HEK293 (cell line): ENCODE results near the gene CASZ1.

Experiments used
- CTCF ChIA-PET: fragments of 350-600 bp; formaldehyde crosslinking; extraction: SDS; loops from one replicate; lab custom pipeline; 2021; ENCODE audit warnings: antibody characterized with exemption; lab: Yijun Ruan, JAX
- POLR2A ChIA-PET: fragments of 300-600 bp; formaldehyde crosslinking; extraction: SDS; loops from one replicate; lab custom pipeline; 2020; ENCODE audit warnings: antibody characterized with exemption, inconsistent platforms; lab: Yijun Ruan, JAX
- H3K27ac ChIP-seq: fragments of 200-500 bp; sonication (Bioruptor generic); 2 replicates; pipeline ENCODE4 v1.5.1; 2014; ENCODE audit warnings: low read depth, low read length, control low read depth, inconsistent platforms; ENCODE audit errors: extremely low read depth
- H3K36me3 ChIP-seq, 2 experiments: fragments of 200-500 bp in 1 of 2; sonication (Bioruptor generic) in 1 of 2; 1 replicate in 1 of 2; 2 replicates in 1 of 2; pipeline ENCODE4 v1.5.1; 2014 to 2017; ENCODE audit warnings: inconsistent platforms in 2 of 2, low read length in 2 of 2; ENCODE audit not compliant: control insufficient read depth in 2 of 2, insufficient read depth in 1 of 2
- H3K4me1 ChIP-seq: fragments of 200-500 bp; sonication (Bioruptor generic); 2 replicates; pipeline ENCODE4 v1.5.1; 2014; ENCODE audit warnings: mild to moderate bottlenecking, low read length, inconsistent platforms; ENCODE audit not compliant: control insufficient read depth, insufficient read depth
- H3K4me3 ChIP-seq: 2 replicates; pipeline ENCODE4 v1.5.1; 2011; ENCODE audit warnings: low read depth, mild to moderate bottlenecking, control low read depth, low read length, moderate library complexity
- H3K9me3 ChIP-seq: fragments of 200-500 bp; sonication (Bioruptor generic); 2 replicates; pipeline ENCODE4 v1.5.1; 2014; ENCODE audit warnings: low read depth, low read length, inconsistent platforms; ENCODE audit not compliant: control insufficient read depth, insufficient read depth
- GLI2 ChIP-seq: fragments of 450-650 bp; formaldehyde crosslinking; IDR thresholded peaks from 2 replicates; pipeline ENCODE4; 2017; ENCODE audit warnings: missing biosample characterization, missing genetic modification characterization, low read depth, borderline replicate concordance
- GLIS2 ChIP-seq: fragments of 450-650 bp; formaldehyde crosslinking; IDR thresholded peaks from 2 replicates; pipeline ENCODE4 v1.5.1; 2016; ENCODE audit warnings: missing biosample characterization, missing genetic modification characterization
- HOXA7 ChIP-seq: sonication (generic); formaldehyde crosslinking; IDR thresholded peaks from 2 replicates; pipeline ENCODE4 v1.8.1; 2022; ENCODE audit warnings: missing genetic modification reagents, borderline replicate concordance
- KLF1 ChIP-seq: fragments of 450-650 bp; formaldehyde crosslinking; IDR thresholded peaks from 2 replicates; pipeline ENCODE4 v1.5.1; 2016; ENCODE audit warnings: missing biosample characterization, missing genetic modification characterization
- OSR2 ChIP-seq: fragments of 450-650 bp; formaldehyde crosslinking; IDR thresholded peaks from 2 replicates; pipeline ENCODE4 v1.5.1; 2016; ENCODE audit warnings: missing biosample characterization, missing genetic modification characterization
- PRDM4 ChIP-seq: fragments of 450-650 bp; formaldehyde crosslinking; IDR thresholded peaks from 2 replicates; pipeline ENCODE4 v1.5.1; 2017; ENCODE audit warnings: missing biosample characterization, missing genetic modification characterization
- PRDM6 ChIP-seq: fragments of 450-650 bp; formaldehyde crosslinking; IDR thresholded peaks from 2 replicates; pipeline ENCODE4 v1.5.1; 2017; ENCODE audit warnings: missing biosample characterization, missing genetic modification characterization
- SALL2 ChIP-seq: fragments of 450-650 bp; formaldehyde crosslinking; IDR thresholded peaks from 2 replicates; pipeline ENCODE4 v1.5.0; 2017; ENCODE audit warnings: missing biosample characterization, mild to moderate bottlenecking, missing genetic modification characterization, borderline replicate concordance
- ZBTB17 ChIP-seq: fragments of 450-650 bp; formaldehyde crosslinking; IDR thresholded peaks from 2 replicates; pipeline ENCODE4 v1.5.1; 2016; ENCODE audit warnings: missing biosample characterization, missing genetic modification characterization
- ZBTB21 ChIP-seq: fragments of 450-650 bp; formaldehyde crosslinking; IDR thresholded peaks from 2 replicates; pipeline ENCODE4 v1.5.1; 2017; ENCODE audit warnings: missing biosample characterization, missing genetic modification characterization
- ZIC2 ChIP-seq: fragments of 450-650 bp; formaldehyde crosslinking; IDR thresholded peaks from 2 replicates; pipeline ENCODE4 v1.5.1; 2016; ENCODE audit warnings: missing biosample characterization, missing genetic modification characterization
- ZNF114 ChIP-seq: fragments of 450-650 bp; formaldehyde crosslinking; IDR thresholded peaks from 2 replicates; pipeline ENCODE4 v1.5.0; 2017; ENCODE audit warnings: missing biosample characterization, missing genetic modification characterization
- ZNF19 ChIP-seq: fragments of 450-650 bp; formaldehyde crosslinking; IDR thresholded peaks from 2 replicates; pipeline ENCODE4; 2016; ENCODE audit warnings: missing biosample characterization, missing genetic modification characterization, low read depth
- ZNF280C ChIP-seq: fragments of 450-650 bp; formaldehyde crosslinking; IDR thresholded peaks from 2 replicates; pipeline ENCODE4 v1.5.1; 2016; ENCODE audit warnings: missing biosample characterization, missing genetic modification characterization
- ZNF350 ChIP-seq: fragments of 450-650 bp; formaldehyde crosslinking; IDR thresholded peaks from 2 replicates; pipeline ENCODE4 v1.5.0; 2017; ENCODE audit warnings: missing biosample characterization, mild to moderate bottlenecking, missing genetic modification characterization
- ZNF473 ChIP-seq: fragments of 450-650 bp; formaldehyde crosslinking; IDR thresholded peaks from 2 replicates; pipeline ENCODE4 v1.5.1; 2017; ENCODE audit warnings: missing biosample characterization, missing genetic modification characterization
- ZNF48 ChIP-seq: fragments of 450-650 bp; formaldehyde crosslinking; IDR thresholded peaks from 2 replicates; pipeline ENCODE4 v1.5.1; 2016; ENCODE audit warnings: missing biosample characterization, missing genetic modification characterization
- ZNF561 ChIP-seq: fragments of 450-650 bp; IDR thresholded peaks from 2 replicates; pipeline ENCODE4 v1.5.1; 2018; ENCODE audit warnings: missing biosample characterization, missing genetic modification characterization, borderline replicate concordance
- ZNF626 ChIP-seq: fragments of 450-650 bp; sonication (Bioruptor Pico); formaldehyde crosslinking; IDR thresholded peaks from 2 replicates; pipeline ENCODE4 v1.5.1; 2018; ENCODE audit warnings: missing biosample characterization, missing genetic modification characterization, inconsistent platforms
- ZNF792 ChIP-seq: fragments of 450-650 bp; formaldehyde crosslinking; IDR thresholded peaks from 2 replicates; pipeline ENCODE4 v1.5.1; 2016; ENCODE audit warnings: missing biosample characterization, missing genetic modification characterization

CASZ1 gene

GRCh38 chr1:10634075-10634427 is 162.4 kb downstream of the CASZ1 start:
- H3K4me1 ChIP-seq: peaks cover 4% of the 10 kb centered on the region
- no peak for TF ChIP-seq ZIC2 (tag by site-specific recombination)
- TF ChIP-seq ZNF19 (tag by site-specific recombination): no peak
- no peak for TF ChIP-seq GLIS2 (tag by site-specific recombination)
- no peak for TF ChIP-seq ZNF350 (tag by site-specific recombination)
- no peak for TF ChIP-seq HOXA7 (CRISPR knock-in tag)
- TF ChIP-seq PRDM4: no peak
- TF ChIP-seq ZNF48 (tag by site-specific recombination): no peak
- TF ChIP-seq ZNF792 (tag by site-specific recombination): no peak
- H3K36me3 ChIP-seq: peaks cover 0 to 11% of the 10 kb centered on the region in 2 experiments; a peak in 1 of 3 replicates
- POLR2A ChIA-PET: no interaction called here
- CTCF ChIA-PET: no interaction called here
- no peak overlapping the region for H3K4me3 ChIP-seq
- no peaks in the 10 kb centered on the region for H3K9me3 ChIP-seq
- H3K27ac ChIP-seq: no peak overlapping the region

GRCh38 chr1:10633416-10633815 is 163.0 kb downstream of the CASZ1 start:
- POLR2A ChIA-PET: no interaction called here
- TF ChIP-seq PRDM6 (no peak), ZNF114 (no peak), SALL2 (tag by site-specific recombination) (no peak), OSR2 (no peak), ZNF280C (no peak), ZNF561 (tag by site-specific recombination) (no peak), ZBTB21 (tag by site-specific recombination) (no peak), ZNF473 (tag by site-specific recombination) (no peak), GLI2 (tag by site-specific recombination) (no peak), ZBTB17 (tag by site-specific recombination) (no peak)
- TF ChIP-seq, all 188 proteins: peak for 0
- H3K36me3 ChIP-seq: peaks cover 0 to 11% of the 10 kb centered on the region in 2 experiments; a peak in 1 of 3 replicates
- no peaks in the 10 kb centered on the region for H3K9me3 ChIP-seq
- H3K4me3 ChIP-seq: no peak overlapping the region
- peaks cover 4% of the 10 kb centered on the region for H3K4me1 ChIP-seq
- H3K27ac ChIP-seq: no peak overlapping the region
- CTCF ChIA-PET: no interaction called here

GRCh38 chr1:10632691-10633090 is 163.8 kb downstream of the CASZ1 start:
- H3K4me3 ChIP-seq: no peak overlapping the region
- peaks cover 0 to 11% of the 10 kb centered on the region in 2 experiments; a peak in 1 of 3 replicates for H3K36me3 ChIP-seq
- no peaks in the 10 kb centered on the region for H3K9me3 ChIP-seq
- H3K27ac ChIP-seq: no peak overlapping the region
- H3K4me1 ChIP-seq: peaks cover 4% of the 10 kb centered on the region
- CTCF ChIA-PET: no interaction called here
- POLR2A ChIA-PET: no interaction called here
- TF ChIP-seq ZNF626 (tag by site-specific recombination): no peak
- TF ChIP-seq KLF1 (tag by site-specific recombination): peak; percentile 51; the same call in 1 of the 2 replicates
- TF ChIP-seq, all 188 proteins: peak for 1
